Pulmonary artery endothelial cell (primary cell): ENCODE results near the gene LARP4B. TPM values are rescaled to one million over a fixed set of nuclear protein-coding genes. Genes with fewer than 3 reads are reported as not detected.

Experiments used
- DNase-seq: peaks from one replicate; pipeline ENCODE4 v3.0.0-alpha.2; 2011; ENCODE audit warnings: low read depth, low spot score
- total RNA-seq: library from RNA; depleted of rRNA; stranded (reverse); fragments of >200 nt; gene quantifications from 2 replicates; pipeline ENCODE4 v1.2.3, GENCODE V29; 2014

The LARP4B gene
- total RNA-seq, 1 donor from 2014 or later: 39.5 TPM

- no peak for DNase-seq
Measured at GRCh38 chr10:869171-869570, 62.3 kb downstream of the LARP4B start.

GRCh38 chr10:867807-868206 lies 63.7 kb downstream of the LARP4B start:
- DNase-seq: no peak

GRCh38 chr10:866577-866941 lies 64.9 kb downstream of the LARP4B start:
- DNase-seq: no peak

GRCh38 chr10:865924-866576 lies 65.5 kb downstream of the LARP4B start:
- no peak for DNase-seq

- DNase-seq: no peak
Measured at GRCh38 chr10:865257-865656, 66.2 kb downstream of the LARP4B start.

GRCh38 chr10:860519-860918 lies 71.0 kb downstream of the LARP4B start:
- DNase-seq: no peak

- DNase-seq: no peak
Measured at GRCh38 chr10:856416-857157, 74.9 kb downstream of the LARP4B start.

- no peak for DNase-seq
Measured at GRCh38 chr10:855671-856070, 75.8 kb downstream of the LARP4B start.

- DNase-seq: no peak
Measured at GRCh38 chr10:855079-855478, 76.4 kb downstream of the LARP4B start.

GRCh38 chr10:853017-853416 lies 78.5 kb downstream of the LARP4B start:
- DNase-seq: no peak

GRCh38 chr10:852386-852785 lies 79.1 kb downstream of the LARP4B start:
- no peak for DNase-seq

- DNase-seq: no peak
Measured at GRCh38 chr10:851901-852300, 79.6 kb downstream of the LARP4B start.

GRCh38 chr10:850093-850492 lies 81.4 kb downstream of the LARP4B start:
- DNase-seq: no peak

- DNase-seq: no peak
Measured at GRCh38 chr10:847868-848267, 83.6 kb downstream of the LARP4B start.

GRCh38 chr10:846126-846685 lies 85.3 kb downstream of the LARP4B start:
- DNase-seq: no peak

- no peak for DNase-seq
Measured at GRCh38 chr10:845526-845925, 86.0 kb downstream of the LARP4B start.

GRCh38 chr10:844552-844951 lies 87.0 kb downstream of the LARP4B start:
- DNase-seq: no peak

GRCh38 chr10:843703-844102 lies 87.8 kb downstream of the LARP4B start:
- DNase-seq: no peak

- DNase-seq: no peak
Measured at GRCh38 chr10:842795-843194, 88.7 kb downstream of the LARP4B start.

GRCh38 chr10:841535-841934 lies 90.0 kb downstream of the LARP4B start:
- no peak for DNase-seq

- DNase-seq: no peak
Measured at GRCh38 chr10:839550-840205, 91.8 kb downstream of the LARP4B start.

GRCh38 chr10:836782-837181 lies 94.7 kb downstream of the LARP4B start:
- DNase-seq: no peak
